Ascending aorta (tissue), 2 donors: Measurements from ENCODE around the gene SLC34A1. TPM values are rescaled to one million over a fixed set of nuclear protein-coding genes. Genes with fewer than 3 reads are reported as not detected.

Experiments
- DNase-seq, 2 donors: peaks; one replicate each; pipeline ENCODE4 v3.0.0-alpha.2; 2019; ENCODE audit warnings: low spot score in 2 of 2
- H3K27ac ChIP-seq, 2 donors: fragments of 200-600 bp; sonication (generic); one replicate each; pipeline ENCODE4 v1.5.1; 2016 to 2017; ENCODE audit warnings: mild to moderate bottlenecking in 1 of 2
- H3K27me3 ChIP-seq: fragments of 200-600 bp; sonication (generic); one replicate; pipeline ENCODE4 v1.5.1; 2017
- H3K36me3 ChIP-seq, 2 donors: fragments of 200-600 bp; sonication (generic); one replicate each; pipeline ENCODE4 v1.5.1; 2016
- H3K4me1 ChIP-seq, 2 donors: fragments of 200-600 bp; sonication (generic); one replicate each; pipeline ENCODE4 v1.5.1; 2016 to 2017; ENCODE audit warnings: mild to moderate bottlenecking in 1 of 2
- H3K4me3 ChIP-seq, 2 donors: fragments of 200-600 bp; sonication (generic); one replicate each; pipeline ENCODE4 v1.5.1; 2016 to 2017; ENCODE audit warnings: mild to moderate bottlenecking in 1 of 2
- H3K9me3 ChIP-seq, 2 donors: fragments of 200-600 bp; sonication (generic); one replicate each; pipeline ENCODE4 v1.5.1; 2016
- intact Hi-C: fragments of 100-400 bp; cut with DNase I; formaldehyde crosslinking; loops from one replicate; pipeline ENCODE4 v1.15.1; 2023
- total RNA-seq: library from RNA; depleted of rRNA; stranded (reverse); fragments of >200 nt; gene quantifications from one replicate; pipeline ENCODE4 v1.1.0, GENCODE V29; 2016
- TF ChIP-seq, protein P1 (sequence below), 3 experiments: fragments of 200-600 bp in 2 of 3; fragments of 450-650 bp in 1 of 3; sonication (generic) in 2 of 3; IDR thresholded peaks; one replicate each; pipeline ENCODE4 v1.5.1; 2016 to 2019; ENCODE audit warnings: antibody characterized with exemption in 3 of 3, mild to moderate bottlenecking in 1 of 3, moderate library complexity in 1 of 3

Gene SLC34A1
- total RNA-seq, 1 donor from 2014 or later: not detected

DNA sequence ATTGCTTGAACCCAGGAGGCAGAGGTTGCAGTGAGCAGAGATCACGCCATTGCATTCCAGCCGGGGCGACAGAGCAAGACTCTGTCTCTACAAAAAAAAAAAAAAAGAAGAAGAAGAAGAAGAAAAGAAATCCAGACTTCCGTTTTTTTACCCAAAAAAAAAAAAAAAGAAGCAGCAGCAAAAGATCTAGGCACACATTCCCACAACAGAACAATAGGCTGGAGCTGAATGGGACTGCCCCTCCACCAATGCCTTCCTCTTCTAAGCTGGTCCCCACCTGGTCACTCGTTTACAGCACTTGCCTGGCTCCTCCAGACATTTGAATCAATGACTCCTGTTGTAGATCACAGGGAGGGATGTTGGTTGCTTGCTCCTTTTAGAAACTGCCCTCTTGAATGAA lies 31.1 kb upstream of the SLC34A1 start:
- TF ChIP-seq, protein P1, sequence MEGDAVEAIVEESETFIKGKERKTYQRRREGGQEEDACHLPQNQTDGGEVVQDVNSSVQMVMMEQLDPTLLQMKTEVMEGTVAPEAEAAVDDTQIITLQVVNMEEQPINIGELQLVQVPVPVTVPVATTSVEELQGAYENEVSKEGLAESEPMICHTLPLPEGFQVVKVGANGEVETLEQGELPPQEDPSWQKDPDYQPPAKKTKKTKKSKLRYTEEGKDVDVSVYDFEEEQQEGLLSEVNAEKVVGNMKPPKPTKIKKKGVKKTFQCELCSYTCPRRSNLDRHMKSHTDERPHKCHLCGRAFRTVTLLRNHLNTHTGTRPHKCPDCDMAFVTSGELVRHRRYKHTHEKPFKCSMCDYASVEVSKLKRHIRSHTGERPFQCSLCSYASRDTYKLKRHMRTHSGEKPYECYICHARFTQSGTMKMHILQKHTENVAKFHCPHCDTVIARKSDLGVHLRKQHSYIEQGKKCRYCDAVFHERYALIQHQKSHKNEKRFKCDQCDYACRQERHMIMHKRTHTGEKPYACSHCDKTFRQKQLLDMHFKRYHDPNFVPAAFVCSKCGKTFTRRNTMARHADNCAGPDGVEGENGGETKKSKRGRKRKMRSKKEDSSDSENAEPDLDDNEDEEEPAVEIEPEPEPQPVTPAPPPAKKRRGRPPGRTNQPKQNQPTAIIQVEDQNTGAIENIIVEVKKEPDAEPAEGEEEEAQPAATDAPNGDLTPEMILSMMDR (IDR thresholded peaks at IDR 0.05): no peak
- Histone ChIP-seq H3K9me3 (no peaks in the 10 kb centered on the region), H3K4me3 (no peak overlapping the region), H3K4me1 (peaks cover 7 to 18% of the 10 kb centered on the region in 2 donors), H3K27me3 (no peaks in the 10 kb centered on the region), H3K27ac (no peak overlapping the region), H3K36me3 (peaks cover 3% of the 10 kb centered on the region in 2 donors)
- no peak for DNase-seq
- intact Hi-C loops: no loop called here

GRCh38 chr5:177354256-177354655 lies 30.0 kb upstream of the SLC34A1 start:
- Histone ChIP-seq H3K9me3 (no peaks in the 10 kb centered on the region), H3K36me3 (peaks cover 2 to 3% of the 10 kb centered on the region in 2 donors), H3K4me3 (no peak overlapping the region), H3K4me1 (peaks cover 7 to 18% of the 10 kb centered on the region in 2 donors), H3K27ac (no peak overlapping the region), H3K27me3 (no peaks in the 10 kb centered on the region)
- TF ChIP-seq, protein P1 (IDR thresholded peaks at IDR 0.05): no peak
- intact Hi-C loops: no loop called here
- no peak for DNase-seq

- intact Hi-C loops: no loop called here
- no peak for DNase-seq
- peaks cover 7 to 13% of the 10 kb centered on the region in 2 donors for H3K4me1 ChIP-seq
- H3K27me3 ChIP-seq: no peaks in the 10 kb centered on the region
- no peak overlapping the region for H3K4me3 ChIP-seq
- TF ChIP-seq, protein P1 (IDR thresholded peaks at IDR 0.05): no peak
- H3K9me3 ChIP-seq: no peaks in the 10 kb centered on the region
- H3K36me3 ChIP-seq: no peaks in the 10 kb centered on the region
- H3K27ac ChIP-seq: no peak overlapping the region
Measured at GRCh38 chr5:177354711-177355110, 29.5 kb upstream of the SLC34A1 start.

DNA sequence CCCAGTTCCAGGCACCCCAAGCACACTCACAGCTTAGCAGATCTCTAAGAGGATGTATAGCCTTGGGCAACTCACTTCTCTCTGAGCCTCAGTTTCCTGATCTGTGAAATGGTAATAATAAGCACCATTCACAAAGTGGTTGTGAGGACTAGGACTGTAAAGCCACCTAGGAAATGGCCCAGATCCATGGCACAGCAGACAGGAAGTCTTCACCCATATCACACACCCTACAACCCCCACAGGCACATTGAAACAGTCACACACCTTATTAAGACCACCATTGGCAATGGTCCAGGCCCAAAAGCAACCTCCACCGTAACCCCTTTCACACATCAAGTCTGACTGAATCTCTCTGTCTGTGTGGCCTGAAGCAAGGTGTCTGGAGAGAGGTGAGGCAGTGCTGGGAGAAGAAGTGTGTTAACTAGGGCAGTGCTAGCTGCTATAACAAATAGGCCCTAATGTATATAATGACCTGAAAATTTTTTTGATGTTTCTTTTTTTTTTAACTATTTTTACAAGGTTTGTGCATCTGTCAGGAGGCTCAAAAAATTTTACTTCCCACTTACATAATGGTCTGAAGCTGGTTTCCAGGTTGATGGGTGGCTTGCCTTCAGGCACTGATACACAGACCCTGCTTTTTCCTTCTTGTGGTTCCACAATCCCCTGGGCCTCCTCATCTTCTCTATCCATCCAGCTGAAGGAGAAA lies 28.9 kb upstream of the SLC34A1 start:
- no peak for DNase-seq
- no peak overlapping the region for H3K4me3 ChIP-seq
- no peak overlapping the region for H3K27ac ChIP-seq
- H3K27me3 ChIP-seq: no peaks in the 10 kb centered on the region
- intact Hi-C loops: no loop called here
- H3K36me3 ChIP-seq: no peaks in the 10 kb centered on the region
- H3K9me3 ChIP-seq: no peaks in the 10 kb centered on the region
- peaks cover 3 to 7% of the 10 kb centered on the region in 2 donors for H3K4me1 ChIP-seq
- TF ChIP-seq, protein P1 (IDR thresholded peaks at IDR 0.05): no peak

DNA sequence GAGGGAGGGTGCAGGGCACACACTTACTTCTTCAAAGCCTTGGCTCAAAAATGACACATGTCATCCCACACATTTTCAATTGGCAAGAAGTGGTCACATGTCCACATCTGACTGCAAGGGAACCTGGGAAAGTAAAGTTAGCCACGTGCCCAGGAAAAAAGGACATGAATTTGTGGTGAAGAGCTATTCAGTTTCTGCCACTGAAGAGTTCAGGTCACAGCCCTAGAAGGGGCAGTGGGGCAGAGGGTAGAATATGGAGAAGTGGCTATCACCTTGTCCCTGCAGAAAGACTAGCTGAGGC lies 28.4 kb upstream of the SLC34A1 start:
- intact Hi-C loops: no loop called here
- H3K27me3 ChIP-seq: no peaks in the 10 kb centered on the region

More for the DNA sequence above, 28.4 kb upstream of the SLC34A1 start:
- TF ChIP-seq, protein P1 (IDR thresholded peaks at IDR 0.05): no peak
- no peak for DNase-seq
- no peak overlapping the region for H3K4me3 ChIP-seq
- peaks cover 0 to 3% of the 10 kb centered on the region in 2 donors for H3K4me1 ChIP-seq
- no peaks in the 10 kb centered on the region for H3K36me3 ChIP-seq
- H3K27ac ChIP-seq: no peak overlapping the region
- H3K9me3 ChIP-seq: no peaks in the 10 kb centered on the region
